GM12878 (cell line): ENCODE data around the gene MAP4K2.

Source experiments
- ASH2L ChIP-seq: fragments of 300-600, 200-600 bp; sonication (generic); IDR thresholded peaks from 2 replicates; pipeline ENCODE4 v1.6.1; 2017; ENCODE audit warnings: low read depth, mild to moderate bottlenecking, borderline replicate concordance
- CEBPZ ChIP-seq: fragments of 150-350 bp; IDR thresholded peaks from 2 replicates; pipeline ENCODE4 v1.6.1; 2016; ENCODE audit warnings: low read depth, low read length
- POLR2A ChIP-seq: IDR thresholded peaks from 2 replicates; pipeline ENCODE4 v1.6.1; 2011; ENCODE audit warnings: low read depth, mild to moderate bottlenecking, low read length
- POLR2AphosphoS5 ChIP-seq: IDR thresholded peaks from 2 replicates; pipeline ENCODE4 v1.6.1; 2011; ENCODE audit warnings: mild to moderate bottlenecking, low read length, inconsistent platforms
- YY1 ChIP-seq: IDR thresholded peaks from 2 replicates; pipeline ENCODE4 v1.6.1; 2011; ENCODE audit warnings: low read depth, mild to moderate bottlenecking, low read length
- TF ChIP-seq, protein P1 (sequence below): IDR thresholded peaks from 2 replicates; pipeline ENCODE4 v1.6.1; 2012; ENCODE audit warnings: low read depth, low read length, improper control_type of control experiment

GRCh38 chr11:64767344-64768299 lies 35.4 kb downstream of the MAP4K2 start:
- TF ChIP-seq YY1 (no peak), POLR2AphosphoS5 (peak; percentile 75; the same call in 1 of the 2 replicates), POLR2A (peak; percentile 70), ASH2L (no peak), CEBPZ (no peak)
- TF ChIP-seq, protein P1, sequence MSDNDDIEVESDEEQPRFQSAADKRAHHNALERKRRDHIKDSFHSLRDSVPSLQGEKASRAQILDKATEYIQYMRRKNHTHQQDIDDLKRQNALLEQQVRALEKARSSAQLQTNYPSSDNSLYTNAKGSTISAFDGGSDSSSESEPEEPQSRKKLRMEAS = no peak
